GM23338 (cell line): ENCODE measurements around the gene XKRX. TPM values are rescaled to one million over a fixed set of nuclear protein-coding genes. Genes with fewer than 3 reads are reported as not detected.

Source experiments
- ATAC-seq: fragments of 200-7000 bp; cut with Tn5 transposase; 3 replicates; pipeline ENCODE4 v1.9.1; 2020
- DNase-seq: peaks from one replicate; pipeline ENCODE4 v3.0.0-alpha.2; 2015; ENCODE audit warnings: low spot score
- H2AFZ ChIP-seq: fragments of 200-600 bp; sonication (generic); 2 replicates; pipeline ENCODE4 v1.8.0; 2016; ENCODE audit warnings: antibody characterized with exemption, mild to moderate bottlenecking, moderate library complexity
- H3F3A ChIP-seq: fragments of 200-600 bp; sonication (generic); replicated peaks from 2 replicates; pipeline ENCODE4 v1.8.0; 2017; ENCODE audit warnings: antibody characterized with exemption, mixed run types, low read depth
- H3K27ac ChIP-seq: fragments of 200-600 bp; sonication (generic); 2 replicates; pipeline ENCODE4 v1.6.1; 2016; ENCODE audit warnings: low read depth
- H3K27me3 ChIP-seq: fragments of 200-600 bp; sonication (generic); 2 replicates; pipeline ENCODE4 v1.8.0; 2016; ENCODE audit warnings: mild to moderate bottlenecking, mixed run types, moderate library complexity; ENCODE audit not compliant: insufficient read depth
- H3K36me3 ChIP-seq: fragments of 200-600 bp; sonication (generic); 2 replicates; pipeline ENCODE4 v1.8.0; 2016; ENCODE audit warnings: mild to moderate bottlenecking; ENCODE audit not compliant: insufficient read depth
- H3K4me1 ChIP-seq: fragments of 200-600 bp; sonication (generic); 2 replicates; pipeline ENCODE4 v1.8.0; 2016; ENCODE audit warnings: mild to moderate bottlenecking, moderate library complexity; ENCODE audit not compliant: insufficient read depth
- H3K4me2 ChIP-seq: fragments of 200-600 bp; sonication (generic); 2 replicates; pipeline ENCODE4 v1.7.1; 2017; ENCODE audit warnings: mixed run types
- H3K4me3 ChIP-seq: fragments of 200-600 bp; sonication (generic); 2 replicates; pipeline ENCODE4 v1.6.1; 2016; ENCODE audit warnings: mixed run types
- H3K79me2 ChIP-seq: fragments of 200-600 bp; sonication (generic); replicated peaks from 2 replicates; pipeline ENCODE4 v1.8.0; 2017; ENCODE audit warnings: mild to moderate bottlenecking; ENCODE audit not compliant: insufficient read depth
- H3K9me2 ChIP-seq: fragments of 200-600 bp; sonication (generic); 2 replicates; pipeline ENCODE4 v1.8.0; 2017; ENCODE audit not compliant: insufficient read depth
- H4K20me1 ChIP-seq: fragments of 200-600 bp; sonication (generic); replicated peaks from 2 replicates; pipeline ENCODE4 v1.8.0; 2017; ENCODE audit warnings: mild to moderate bottlenecking; ENCODE audit not compliant: insufficient read depth
- H3K27ac Mint-ChIP-seq: 2 replicates; pipeline ENCODE4 v1.8.0; 2020; ENCODE audit warnings: inconsistent platforms, mild to moderate bottlenecking, moderate library complexity, mixed read lengths
- H3K27me3 Mint-ChIP-seq: 3 replicates; pipeline ENCODE4 v1.8.0; 2022; ENCODE audit warnings: low read depth, mild to moderate bottlenecking, moderate library complexity, mixed read lengths, inconsistent platforms; ENCODE audit not compliant: insufficient read depth, poor library complexity
- H3K36me3 Mint-ChIP-seq: 3 replicates; pipeline ENCODE4 v1.8.0; 2021; ENCODE audit warnings: low read depth, mild to moderate bottlenecking, inconsistent platforms, moderate library complexity, mixed read lengths
- H3K4me1 Mint-ChIP-seq: 3 replicates; pipeline ENCODE4 v1.8.0; 2020; ENCODE audit warnings: mild to moderate bottlenecking, inconsistent platforms, mixed read lengths
- H3K4me3 Mint-ChIP-seq: 3 replicates; pipeline ENCODE4 v1.8.0; 2021; ENCODE audit warnings: moderate library complexity, mild to moderate bottlenecking, inconsistent platforms, mixed read lengths
- H3K9me3 Mint-ChIP-seq: 3 replicates; pipeline ENCODE4 v1.8.0; 2020; ENCODE audit warnings: moderate library complexity, mild to moderate bottlenecking, inconsistent platforms, mixed read lengths
- CREB1 ChIP-seq: fragments of 250-450 bp; sonication (Bioruptor Pico); IDR thresholded peaks from 2 replicates; pipeline ENCODE4 v1.5.0; 2020; ENCODE audit warnings: low read depth, mild to moderate bottlenecking, moderate library complexity
- ETS1 ChIP-seq: IDR thresholded peaks from 2 replicates; pipeline ENCODE4 v1.6.1; 2016; ENCODE audit warnings: antibody characterized with exemption
- EZH2 ChIP-seq: fragments of 200-600 bp; sonication (generic); IDR thresholded peaks from one replicate; pipeline ENCODE4 v1.8.0; 2017; ENCODE audit warnings: antibody characterized with exemption, mild to moderate bottlenecking, low read depth; ENCODE audit not compliant: unreplicated experiment
- EZH2phosphoT487 ChIP-seq: fragments of 200-600 bp; sonication (generic); IDR thresholded peaks from one replicate; pipeline ENCODE4 v1.8.1; 2018; ENCODE audit warnings: antibody characterized with exemption; ENCODE audit not compliant: unreplicated experiment
- JUNB ChIP-seq: IDR thresholded peaks from one replicate; pipeline ENCODE4 v1.6.1; 2016; ENCODE audit warnings: antibody characterized with exemption; ENCODE audit not compliant: unreplicated experiment
- NANOG ChIP-seq: IDR thresholded peaks from 2 replicates; pipeline ENCODE4 v1.6.1; 2016; ENCODE audit warnings: antibody characterized with exemption, borderline replicate concordance
- POLR2AphosphoS5 ChIP-seq: IDR thresholded peaks from 2 replicates; pipeline ENCODE4 v1.6.1; 2016; ENCODE audit warnings: antibody characterized with exemption, low read depth
- STAT1 ChIP-seq: IDR thresholded peaks from one replicate; pipeline ENCODE4 v1.6.1; 2016; ENCODE audit warnings: antibody characterized with exemption; ENCODE audit not compliant: unreplicated experiment
- ZNF114 ChIP-seq: fragments of 250-450 bp; sonication (Bioruptor Pico); IDR thresholded peaks from 2 replicates; pipeline ENCODE4 v1.5.0; 2020; ENCODE audit warnings: mild to moderate bottlenecking, moderate library complexity
- ZNF331 ChIP-seq: fragments of 250-450 bp; sonication (Bioruptor Pico); IDR thresholded peaks from 2 replicates; pipeline ENCODE4 v1.5.0; 2020; ENCODE audit warnings: low read depth, mild to moderate bottlenecking, moderate library complexity
- ZNF462 ChIP-seq: fragments of 250-450 bp; sonication (Bioruptor Pico); IDR thresholded peaks from 2 replicates; pipeline ENCODE4 v1.5.0; 2020; ENCODE audit warnings: mild to moderate bottlenecking, moderate library complexity
- polyA plus RNA-seq: library from polyadenylated mRNA; unstranded; fragments of >200 nt; fragmentation: Nextera tagmentation; extraction: Ambion mirVana; gene quantifications from 2 replicates; pipeline ENCODE4 v1.2.1, GENCODE V29; 2016
- total RNA-seq: library from RNA; depleted of rRNA; stranded (reverse); fragments of >200 nt; shearing (Covaris generic); gene quantifications from 2 replicates; pipeline ENCODE4 v1.2.3, GENCODE V29; 2014
- TF ChIP-seq, protein P1 (sequence below): IDR thresholded peaks from one replicate; pipeline ENCODE4 v1.6.1; 2018; ENCODE audit warnings: antibody characterized with exemption; ENCODE audit not compliant: unreplicated experiment
- TF ChIP-seq, protein P2 (sequence below), 2 experiments: fragments of 200-600 bp in 1 of 2; sonication (generic) in 1 of 2; conservative IDR thresholded peaks; 2 replicates each; pipeline versions ENCODE4 v1.5.1 to v1.6.1; 2016 to 2017; ENCODE audit warnings: antibody characterized with exemption in 2 of 2, low read depth in 2 of 2, mild to moderate bottlenecking in 2 of 2, moderate library complexity in 1 of 2

The XKRX gene
- total and polyA plus RNA-seq, 2 experiments from 2014 or later: 0.16 to 0.83 TPM

GRCh38 chrX:100969936-100970335, 41.2 kb upstream of the XKRX start:
- Histone ChIP-seq H3K27me3 (no peaks in the 10 kb centered on the region), H3F3A (no peaks in the 10 kb centered on the region), H3K27ac (no peak overlapping the region), H3K4me3 (no peak overlapping the region), H3K9me2 (no peaks in the 10 kb centered on the region), H4K20me1 (no peaks in the 10 kb centered on the region), H2AFZ (no peak overlapping the region), H3K4me1 (no peaks in the 10 kb centered on the region), H3K79me2 (no peaks in the 10 kb centered on the region), H3K36me3 (no peaks in the 10 kb centered on the region), H3K4me2 (no peak overlapping the region)
- no peak overlapping the region for H3K27ac Mint-ChIP-seq
- peaks cover 4% of the 10 kb centered on the region; the same call in 2 of the 3 replicates for H3K36me3 Mint-ChIP-seq
- DNase-seq (no peak), ATAC-seq (no peak)
- peaks cover 2% of the 10 kb centered on the region for H3K27me3 Mint-ChIP-seq
- H3K4me1 Mint-ChIP-seq: no peaks in the 10 kb centered on the region
- TF ChIP-seq POLR2AphosphoS5 (no peak), ETS1 (no peak), ZNF114 (CRISPR knock-in tag) (no peak), JUNB (no peak), ZNF462 (CRISPR knock-in tag) (no peak), EZH2 (no peak), CREB1 (no peak), ZNF331 (CRISPR knock-in tag) (no peak), STAT1 (no peak), NANOG (no peak), EZH2phosphoT487 (no peak)
- TF ChIP-seq, protein P1, sequence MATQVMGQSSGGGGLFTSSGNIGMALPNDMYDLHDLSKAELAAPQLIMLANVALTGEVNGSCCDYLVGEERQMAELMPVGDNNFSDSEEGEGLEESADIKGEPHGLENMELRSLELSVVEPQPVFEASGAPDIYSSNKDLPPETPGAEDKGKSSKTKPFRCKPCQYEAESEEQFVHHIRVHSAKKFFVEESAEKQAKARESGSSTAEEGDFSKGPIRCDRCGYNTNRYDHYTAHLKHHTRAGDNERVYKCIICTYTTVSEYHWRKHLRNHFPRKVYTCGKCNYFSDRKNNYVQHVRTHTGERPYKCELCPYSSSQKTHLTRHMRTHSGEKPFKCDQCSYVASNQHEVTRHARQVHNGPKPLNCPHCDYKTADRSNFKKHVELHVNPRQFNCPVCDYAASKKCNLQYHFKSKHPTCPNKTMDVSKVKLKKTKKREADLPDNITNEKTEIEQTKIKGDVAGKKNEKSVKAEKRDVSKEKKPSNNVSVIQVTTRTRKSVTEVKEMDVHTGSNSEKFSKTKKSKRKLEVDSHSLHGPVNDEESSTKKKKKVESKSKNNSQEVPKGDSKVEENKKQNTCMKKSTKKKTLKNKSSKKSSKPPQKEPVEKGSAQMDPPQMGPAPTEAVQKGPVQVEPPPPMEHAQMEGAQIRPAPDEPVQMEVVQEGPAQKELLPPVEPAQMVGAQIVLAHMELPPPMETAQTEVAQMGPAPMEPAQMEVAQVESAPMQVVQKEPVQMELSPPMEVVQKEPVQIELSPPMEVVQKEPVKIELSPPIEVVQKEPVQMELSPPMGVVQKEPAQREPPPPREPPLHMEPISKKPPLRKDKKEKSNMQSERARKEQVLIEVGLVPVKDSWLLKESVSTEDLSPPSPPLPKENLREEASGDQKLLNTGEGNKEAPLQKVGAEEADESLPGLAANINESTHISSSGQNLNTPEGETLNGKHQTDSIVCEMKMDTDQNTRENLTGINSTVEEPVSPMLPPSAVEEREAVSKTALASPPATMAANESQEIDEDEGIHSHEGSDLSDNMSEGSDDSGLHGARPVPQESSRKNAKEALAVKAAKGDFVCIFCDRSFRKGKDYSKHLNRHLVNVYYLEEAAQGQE: no peak
- TF ChIP-seq, protein P2, sequence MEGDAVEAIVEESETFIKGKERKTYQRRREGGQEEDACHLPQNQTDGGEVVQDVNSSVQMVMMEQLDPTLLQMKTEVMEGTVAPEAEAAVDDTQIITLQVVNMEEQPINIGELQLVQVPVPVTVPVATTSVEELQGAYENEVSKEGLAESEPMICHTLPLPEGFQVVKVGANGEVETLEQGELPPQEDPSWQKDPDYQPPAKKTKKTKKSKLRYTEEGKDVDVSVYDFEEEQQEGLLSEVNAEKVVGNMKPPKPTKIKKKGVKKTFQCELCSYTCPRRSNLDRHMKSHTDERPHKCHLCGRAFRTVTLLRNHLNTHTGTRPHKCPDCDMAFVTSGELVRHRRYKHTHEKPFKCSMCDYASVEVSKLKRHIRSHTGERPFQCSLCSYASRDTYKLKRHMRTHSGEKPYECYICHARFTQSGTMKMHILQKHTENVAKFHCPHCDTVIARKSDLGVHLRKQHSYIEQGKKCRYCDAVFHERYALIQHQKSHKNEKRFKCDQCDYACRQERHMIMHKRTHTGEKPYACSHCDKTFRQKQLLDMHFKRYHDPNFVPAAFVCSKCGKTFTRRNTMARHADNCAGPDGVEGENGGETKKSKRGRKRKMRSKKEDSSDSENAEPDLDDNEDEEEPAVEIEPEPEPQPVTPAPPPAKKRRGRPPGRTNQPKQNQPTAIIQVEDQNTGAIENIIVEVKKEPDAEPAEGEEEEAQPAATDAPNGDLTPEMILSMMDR (conservative IDR thresholded peaks at IDR 0.05; ENCODE audit: low read depth in 2 of 2): no peak
- no peak overlapping the region for H3K4me3 Mint-ChIP-seq
- H3K9me3 Mint-ChIP-seq: peaks cover 10% of the 10 kb centered on the region
